Peyer's patch (tissue), 4 donors: ENCODE measurements around the gene RNGTT.

Experiments used
- POLR2A ChIP-seq, 2 donors: fragments of 450-650 bp; IDR thresholded peaks; one replicate each; pipeline ENCODE4 v1.5.1; 2017; ENCODE audit warnings: antibody characterized with exemption in 2 of 2, mild to moderate bottlenecking in 2 of 2, moderate library complexity in 2 of 2
- TF ChIP-seq, protein P1 (sequence below), 6 experiments: fragments of 450-650 bp in 4 of 6; fragments of 200-600 bp in 2 of 6; sonication (generic) in 1 of 6; IDR thresholded peaks; one replicate each; pipeline ENCODE4 v1.5.1; 2017 to 2019; ENCODE audit warnings: antibody characterized with exemption in 6 of 6, mild to moderate bottlenecking in 3 of 6, moderate library complexity in 1 of 6

DNA sequence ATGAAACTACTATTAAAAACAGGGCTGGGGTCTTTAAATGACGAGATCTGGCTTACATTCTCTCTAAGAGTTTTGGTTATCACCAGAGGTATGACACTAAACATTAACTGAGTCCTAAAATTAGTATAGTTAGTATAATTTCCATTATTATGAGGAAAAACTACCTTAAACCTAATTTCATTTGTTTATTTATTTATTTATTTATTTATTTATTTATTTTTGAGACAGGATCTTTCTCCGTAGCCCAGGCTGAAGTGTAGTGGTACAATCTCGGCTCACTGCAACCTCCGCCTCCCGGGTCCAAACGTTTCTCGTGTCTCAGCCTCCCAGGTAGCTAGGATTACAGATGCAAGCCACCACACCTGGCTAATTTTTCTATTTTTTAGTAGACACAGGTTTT is 85.5 kb downstream of the RNGTT start:
- TF ChIP-seq, protein P1, sequence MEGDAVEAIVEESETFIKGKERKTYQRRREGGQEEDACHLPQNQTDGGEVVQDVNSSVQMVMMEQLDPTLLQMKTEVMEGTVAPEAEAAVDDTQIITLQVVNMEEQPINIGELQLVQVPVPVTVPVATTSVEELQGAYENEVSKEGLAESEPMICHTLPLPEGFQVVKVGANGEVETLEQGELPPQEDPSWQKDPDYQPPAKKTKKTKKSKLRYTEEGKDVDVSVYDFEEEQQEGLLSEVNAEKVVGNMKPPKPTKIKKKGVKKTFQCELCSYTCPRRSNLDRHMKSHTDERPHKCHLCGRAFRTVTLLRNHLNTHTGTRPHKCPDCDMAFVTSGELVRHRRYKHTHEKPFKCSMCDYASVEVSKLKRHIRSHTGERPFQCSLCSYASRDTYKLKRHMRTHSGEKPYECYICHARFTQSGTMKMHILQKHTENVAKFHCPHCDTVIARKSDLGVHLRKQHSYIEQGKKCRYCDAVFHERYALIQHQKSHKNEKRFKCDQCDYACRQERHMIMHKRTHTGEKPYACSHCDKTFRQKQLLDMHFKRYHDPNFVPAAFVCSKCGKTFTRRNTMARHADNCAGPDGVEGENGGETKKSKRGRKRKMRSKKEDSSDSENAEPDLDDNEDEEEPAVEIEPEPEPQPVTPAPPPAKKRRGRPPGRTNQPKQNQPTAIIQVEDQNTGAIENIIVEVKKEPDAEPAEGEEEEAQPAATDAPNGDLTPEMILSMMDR (IDR thresholded peaks at IDR 0.05), result no peak
- TF ChIP-seq POLR2A (IDR thresholded peaks at IDR 0.05), result no peak
